Adrenal gland (tissue), 5 donors: Measurements from ENCODE around the gene KRT31.

ENCODE experiments used
- CTCF ChIP-seq, 6 experiments: fragments of 450-650 bp in 4 of 6; fragments of 200-600 bp in 2 of 6; sonication (generic) in 1 of 6; IDR thresholded peaks; 1 replicate in 5 of 6; 2 replicates in 1 of 6; pipeline versions ENCODE4 v1.5.1 to v1.8.0; 2016 to 2021; ENCODE audit warnings: antibody characterized with exemption in 6 of 6, mild to moderate bottlenecking in 2 of 6, moderate library complexity in 1 of 6
- POLR2A ChIP-seq, 2 donors: fragments of 450-650 bp; IDR thresholded peaks; one replicate each; pipeline ENCODE4 v1.6.1; 2017; ENCODE audit warnings: antibody characterized with exemption in 2 of 2, mild to moderate bottlenecking in 2 of 2, moderate library complexity in 1 of 2
- donor health status: DM: no; HTN: no; CAD: no.

- TF ChIP-seq CTCF (IDR thresholded peaks at IDR 0.05), result no peak
- no peak for TF ChIP-seq POLR2A (IDR thresholded peaks at IDR 0.05)
Measured at GRCh38 chr17:41419716-41420115, 22.3 kb upstream of the KRT31 start.
